ENCODE data around the gene MORN1. TPM values are rescaled to one million over a fixed set of nuclear protein-coding genes. Genes with fewer than 3 reads are reported as not detected.

MORN1 gene
- total and polyA plus RNA-seq, 10 of the 15 experiments (the other 5 are each of a cell fraction or from before 2014, with no cell fraction given), result 0.76 to 7.9 (median 5.5) TPM

GRCh38 chr1:2299131-2299627, 92.2 kb downstream of the MORN1 start:
- ATAC-seq (no peak), FAIRE-seq (no peak), DNase-seq (ENCODE audit: low read depth, low spot score) (no peak)
- BruUV-seq (replicated peaks), result no TSS peak
- in situ Hi-C loops (cut with MboI) (loop anchor here (5.0 kb wide), 1 partner anchor 42 kb away; no protein-coding TSS in a partner anchor), intact Hi-C loops (cut with micrococcal nuclease; ENCODE audit: unreplicated experiment) (loop anchor here (10.0 kb wide), 1 partner anchor 64 kb away; no protein-coding TSS in a partner anchor)
- H3K27ac ChIP-seq (ENCODE audit: control insufficient read depth, insufficient read depth), result peak overlapping the region; percentile 91
- WGBS (ENCODE audit: insufficient coverage, insufficient replicate concordance, low lambda C conversion rate, missing lambda C conversion rate), result 90% methylated on average over 18 of the region's 24 CpGs
- TF ChIP-seq MYB (IDR thresholded peaks at IDR 0.05; ENCODE audit: borderline replicate concordance, low read depth, low read length), result no peak
- no peak for TF ChIP-seq KLF5 (IDR thresholded peaks at IDR 0.05; ENCODE audit: partially characterized antibody)
- no peak for TF ChIP-seq ATF7 (IDR thresholded peaks at IDR 0.05; ENCODE audit: low read depth)
- TF ChIP-seq, protein P1, sequence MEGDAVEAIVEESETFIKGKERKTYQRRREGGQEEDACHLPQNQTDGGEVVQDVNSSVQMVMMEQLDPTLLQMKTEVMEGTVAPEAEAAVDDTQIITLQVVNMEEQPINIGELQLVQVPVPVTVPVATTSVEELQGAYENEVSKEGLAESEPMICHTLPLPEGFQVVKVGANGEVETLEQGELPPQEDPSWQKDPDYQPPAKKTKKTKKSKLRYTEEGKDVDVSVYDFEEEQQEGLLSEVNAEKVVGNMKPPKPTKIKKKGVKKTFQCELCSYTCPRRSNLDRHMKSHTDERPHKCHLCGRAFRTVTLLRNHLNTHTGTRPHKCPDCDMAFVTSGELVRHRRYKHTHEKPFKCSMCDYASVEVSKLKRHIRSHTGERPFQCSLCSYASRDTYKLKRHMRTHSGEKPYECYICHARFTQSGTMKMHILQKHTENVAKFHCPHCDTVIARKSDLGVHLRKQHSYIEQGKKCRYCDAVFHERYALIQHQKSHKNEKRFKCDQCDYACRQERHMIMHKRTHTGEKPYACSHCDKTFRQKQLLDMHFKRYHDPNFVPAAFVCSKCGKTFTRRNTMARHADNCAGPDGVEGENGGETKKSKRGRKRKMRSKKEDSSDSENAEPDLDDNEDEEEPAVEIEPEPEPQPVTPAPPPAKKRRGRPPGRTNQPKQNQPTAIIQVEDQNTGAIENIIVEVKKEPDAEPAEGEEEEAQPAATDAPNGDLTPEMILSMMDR (IDR thresholded peaks at IDR 0.05 in 2 of 3, conservative IDR thresholded peaks at IDR 0.05 in 1 of 3; ENCODE audit: control insufficient read depth in 2 of 3, extremely low read depth in 1 of 3, insufficient read depth in 1 of 3, low read depth in 3 of 3, low read length in 3 of 3), result no peak
- TF ChIP-seq BMI1 (IDR thresholded peaks at IDR 0.05; ENCODE audit: borderline replicate concordance), result no peak
- TF ChIP-seq, protein P2, sequence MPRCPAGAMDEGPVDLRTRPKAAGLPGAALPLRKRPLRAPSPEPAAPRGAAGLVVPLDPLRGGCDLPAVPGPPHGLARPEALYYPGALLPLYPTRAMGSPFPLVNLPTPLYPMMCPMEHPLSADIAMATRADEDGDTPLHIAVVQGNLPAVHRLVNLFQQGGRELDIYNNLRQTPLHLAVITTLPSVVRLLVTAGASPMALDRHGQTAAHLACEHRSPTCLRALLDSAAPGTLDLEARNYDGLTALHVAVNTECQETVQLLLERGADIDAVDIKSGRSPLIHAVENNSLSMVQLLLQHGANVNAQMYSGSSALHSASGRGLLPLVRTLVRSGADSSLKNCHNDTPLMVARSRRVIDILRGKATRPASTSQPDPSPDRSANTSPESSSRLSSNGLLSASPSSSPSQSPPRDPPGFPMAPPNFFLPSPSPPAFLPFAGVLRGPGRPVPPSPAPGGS (IDR thresholded peaks at IDR 0.05; ENCODE audit: borderline replicate concordance, insufficient read depth, low read depth, low read length, poor library complexity, severe bottlenecking), result no peak
- no peak for TF ChIP-seq SP1 (IDR thresholded peaks at IDR 0.05; ENCODE audit: low read depth, low read length)
- TF ChIP-seq ASH2L (IDR thresholded peaks at IDR 0.05; ENCODE audit: borderline replicate concordance, low read depth), result no peak
- no peak for TF ChIP-seq PAX8 (IDR thresholded peaks at IDR 0.05)
- no peak for TF ChIP-seq RB1 (IDR thresholded peaks at IDR 0.05; ENCODE audit: borderline replicate concordance)
- no peak for TF ChIP-seq BRCA1 (IDR thresholded peaks at IDR 0.05; ENCODE audit: low read depth, low read length)
- no peak for TF ChIP-seq ESRRA (IDR thresholded peaks at IDR 0.05; ENCODE audit: low read length)
- TF ChIP-seq SIX5 (IDR thresholded peaks at IDR 0.05; ENCODE audit: low read depth, low read length, severe bottlenecking), result no peak
- no peak overlapping the region for H3K4me3 ChIP-seq
- ChIA-PET SMC1A (ENCODE audit: uncharacterized antibody, unreplicated experiment) (interaction anchor here (2.0 kb wide), 1 partner anchor 70 kb away, joined by 6 read pairs; no protein-coding TSS in a partner anchor), POLR2A (no interaction called here), CTCF (interaction anchor here (1.1 to 2.1 kb wide), 2 partner anchors 9 to 70 kb away, joined by 3 to 6 read pairs; no protein-coding TSS in a partner anchor), RAD21 (ENCODE audit: unreplicated experiment) (interaction anchor here (1.4 to 2.4 kb wide), 2 partner anchors 17 to 65 kb away, joined by 3 to 13 read pairs; no protein-coding TSS in a partner anchor)
- H3K27me3 ChIP-seq (replicated peaks in 1 of 2; ENCODE audit: control insufficient read depth in 2 of 2, insufficient read depth in 2 of 2, low read length in 1 of 2), result no peaks in the 10 kb centered on the region
- H3K9ac ChIP-seq (ENCODE audit: control insufficient read depth, insufficient read depth, low read length), result no peak overlapping the region
- no peaks in the 10 kb centered on the region for H4K20me1 ChIP-seq (ENCODE audit: control insufficient read depth, insufficient read depth)
- no peak overlapping the region for H2AFZ ChIP-seq (ENCODE audit: control insufficient read depth, low read depth, low read length)
- H3K79me2 ChIP-seq (ENCODE audit: control insufficient read depth, insufficient read depth, low read length), result peaks cover 18% of the 10 kb centered on the region
- peaks cover 0 to 3% of the 10 kb centered on the region in 2 experiments; a peak in 2 of 4 replicates for H3K36me3 ChIP-seq (ENCODE audit: control insufficient read depth in 2 of 2, insufficient read depth in 2 of 2, low read length in 1 of 2)
- no peaks in the 10 kb centered on the region for H3K9me3 ChIP-seq (replicated peaks; ENCODE audit: control insufficient read depth, insufficient read depth, low read length)
- no peak overlapping the region for H3K4me2 ChIP-seq (ENCODE audit: control insufficient read depth, insufficient read depth)
- peaks cover 28% of the 10 kb centered on the region for H3K4me1 ChIP-seq (ENCODE audit: control insufficient read depth, insufficient read depth, low read length)

Measured in GM12878 (cell line).